ENCODE results near the gene NIM1K. TPM values are rescaled to one million over a fixed set of nuclear protein-coding genes. Genes with fewer than 3 reads are reported as not detected.

The NIM1K gene
- total RNA-seq, 4 donors from 2014 or later = 0.32 TPM; not detected in 3

DNA sequence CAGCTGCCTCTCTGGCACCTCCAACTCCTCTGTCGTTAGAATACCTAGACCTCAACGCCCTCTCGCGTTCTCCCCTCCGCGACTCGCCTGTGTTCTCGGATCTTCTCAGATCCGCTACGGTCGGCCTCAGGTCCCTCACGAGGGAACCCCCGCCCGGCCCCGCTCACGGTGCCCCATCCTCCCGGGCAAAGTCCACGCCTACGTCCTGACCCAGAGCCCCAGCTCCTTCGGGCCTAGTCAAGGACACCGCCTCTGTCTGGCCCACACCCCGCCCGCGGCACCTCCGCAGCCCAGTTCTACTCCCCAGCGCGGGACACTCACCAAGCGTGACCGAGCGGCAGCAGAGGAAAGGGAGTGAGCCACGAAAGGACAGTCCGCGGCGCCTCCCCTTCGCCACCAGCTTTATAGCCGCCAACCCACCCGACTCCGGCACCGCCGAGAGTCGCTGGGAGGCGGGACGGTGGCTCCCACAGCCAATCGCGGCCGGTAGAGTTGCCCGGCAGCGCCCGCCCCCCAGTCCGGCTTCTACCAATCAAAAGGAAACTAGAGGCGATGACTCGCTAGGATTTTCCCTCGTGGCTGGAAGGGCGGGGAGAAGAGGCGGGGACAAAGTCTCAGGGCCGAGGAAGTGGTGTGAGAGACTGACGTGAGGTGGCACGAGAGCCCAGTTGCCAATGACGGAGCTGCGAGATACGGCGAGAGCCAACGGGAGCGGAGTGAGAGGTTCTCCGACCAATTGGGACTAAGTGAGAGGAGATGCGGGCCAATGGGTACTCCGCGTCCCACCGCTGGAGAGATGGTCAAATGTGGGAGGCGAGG, 121.2 kb downstream of the NIM1K start, which contains the start of gene HMGCS1:
TSS of gene HMGCS1 (minus strand) at position 378 of the 819 bp plus-strand sequence. CDS start 14,447 bp downstream, outside the sequence.
- WGBS, 2 donors (ENCODE audit: low coverage in 1 of 2) = 0 to 1% methylated on average over 4 to 46 of the region's 70 CpGs
- peaks cover 9 to 42% (median 21%) of the 10 kb centered on the region in 4 donors for H3K4me1 ChIP-seq
- peak; percentile 99 for DNase-seq
- intact Hi-C loops (cut with DNase I; ENCODE audit: low total_unique reads) = no loop called here
- H3K27me3 ChIP-seq = no peaks in the 10 kb centered on the region
- H3K27ac ChIP-seq = peak within 1 kb of the TSS; percentile 90 to 96 (median 94)
- peak within 1 kb of the TSS; percentile 53 to 85 (median 74) for H3K4me3 ChIP-seq
- TF ChIP-seq POLR2A (IDR thresholded peaks at IDR 0.05) (peak; percentile 97), POLR2AphosphoS5 (IDR thresholded peaks at IDR 0.05) (peak; percentile 88 to 98 (median 98)), EP300 (IDR thresholded peaks at IDR 0.05; ENCODE audit: low read depth) (no peak)
- TF ChIP-seq, protein P1, sequence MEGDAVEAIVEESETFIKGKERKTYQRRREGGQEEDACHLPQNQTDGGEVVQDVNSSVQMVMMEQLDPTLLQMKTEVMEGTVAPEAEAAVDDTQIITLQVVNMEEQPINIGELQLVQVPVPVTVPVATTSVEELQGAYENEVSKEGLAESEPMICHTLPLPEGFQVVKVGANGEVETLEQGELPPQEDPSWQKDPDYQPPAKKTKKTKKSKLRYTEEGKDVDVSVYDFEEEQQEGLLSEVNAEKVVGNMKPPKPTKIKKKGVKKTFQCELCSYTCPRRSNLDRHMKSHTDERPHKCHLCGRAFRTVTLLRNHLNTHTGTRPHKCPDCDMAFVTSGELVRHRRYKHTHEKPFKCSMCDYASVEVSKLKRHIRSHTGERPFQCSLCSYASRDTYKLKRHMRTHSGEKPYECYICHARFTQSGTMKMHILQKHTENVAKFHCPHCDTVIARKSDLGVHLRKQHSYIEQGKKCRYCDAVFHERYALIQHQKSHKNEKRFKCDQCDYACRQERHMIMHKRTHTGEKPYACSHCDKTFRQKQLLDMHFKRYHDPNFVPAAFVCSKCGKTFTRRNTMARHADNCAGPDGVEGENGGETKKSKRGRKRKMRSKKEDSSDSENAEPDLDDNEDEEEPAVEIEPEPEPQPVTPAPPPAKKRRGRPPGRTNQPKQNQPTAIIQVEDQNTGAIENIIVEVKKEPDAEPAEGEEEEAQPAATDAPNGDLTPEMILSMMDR (IDR thresholded peaks at IDR 0.05) = peak in 1 of 5 experiments; percentile 27
- no peaks in the 10 kb centered on the region for H3K9me3 ChIP-seq
- H3K36me3 ChIP-seq = no peaks in the 10 kb centered on the region
- in situ Hi-C loops (cut with MboI; ENCODE audit: low pct_ligation_motif_present in 1 of 4, low pct_unique_long_range_greater_than_20kb in 1 of 4, low sequenced_read_pairs in 3 of 4) = loop anchor here (10.0 to 25.0 kb wide), 2 partner anchors 174 to 208 kb away; partner anchors contain the start of gene TMEM267 (in 4 of the 4)

DNA sequence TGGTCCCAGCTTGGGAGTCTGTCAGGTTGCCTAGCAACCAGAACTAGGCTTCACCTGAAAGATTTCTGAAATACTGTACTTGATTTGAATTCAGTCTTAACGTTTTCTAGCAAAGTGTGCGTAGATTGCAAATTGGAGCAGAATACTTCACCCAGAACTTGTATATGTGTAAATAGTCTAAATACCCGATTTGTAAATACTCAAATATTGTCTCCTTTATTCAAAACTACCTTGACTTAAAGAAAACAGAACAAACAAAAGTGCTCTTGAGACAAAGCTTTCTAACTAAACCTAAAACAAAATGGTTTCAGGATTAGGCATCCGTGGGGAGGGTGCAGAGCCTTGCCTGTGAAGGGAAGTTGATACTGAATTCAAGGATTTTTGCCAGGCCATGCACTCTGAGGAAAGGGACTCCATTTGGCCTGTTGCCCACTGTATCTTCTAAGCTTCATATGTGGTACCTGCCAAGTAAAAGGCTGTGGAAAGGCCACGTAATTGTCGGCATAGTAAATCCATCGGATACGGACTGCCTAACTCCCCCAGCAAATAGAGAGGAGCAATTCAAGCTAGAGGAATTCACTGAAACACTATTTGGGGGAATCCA, 121.9 kb downstream of the NIM1K start:
- Histone ChIP-seq H3K27ac (peak overlapping the region; percentile 90 to 96 (median 94)), H3K9me3 (no peaks in the 10 kb centered on the region), H3K4me3 (peak overlapping the region; percentile 15 to 78 (median 34)), H3K36me3 (no peaks in the 10 kb centered on the region), H3K4me1 (peaks cover 9 to 35% (median 21%) of the 10 kb centered on the region in 4 donors), H3K27me3 (no peaks in the 10 kb centered on the region)
- intact Hi-C loops (cut with DNase I; ENCODE audit: low total_unique reads) = no loop called here
- in situ Hi-C loops (cut with MboI; ENCODE audit: low pct_ligation_motif_present in 1 of 4, low pct_unique_long_range_greater_than_20kb in 1 of 4, low sequenced_read_pairs in 3 of 4) = loop anchor here (10.0 to 25.0 kb wide), 2 partner anchors 173 to 209 kb away; partner anchors contain the start of gene TMEM267 (in 4 of the 4)
- no peak for DNase-seq
- WGBS, 2 donors (ENCODE audit: low coverage in 1 of 2) = 57 to 76% methylated on average over 6 to 8 of the region's 8 CpGs
- no peak for TF ChIP-seq POLR2A (IDR thresholded peaks at IDR 0.05)
- no peak for TF ChIP-seq POLR2AphosphoS5 (IDR thresholded peaks at IDR 0.05)
- TF ChIP-seq EP300 (IDR thresholded peaks at IDR 0.05; ENCODE audit: low read depth) = no peak
- TF ChIP-seq, protein P1 (IDR thresholded peaks at IDR 0.05) = no peak

DNA sequence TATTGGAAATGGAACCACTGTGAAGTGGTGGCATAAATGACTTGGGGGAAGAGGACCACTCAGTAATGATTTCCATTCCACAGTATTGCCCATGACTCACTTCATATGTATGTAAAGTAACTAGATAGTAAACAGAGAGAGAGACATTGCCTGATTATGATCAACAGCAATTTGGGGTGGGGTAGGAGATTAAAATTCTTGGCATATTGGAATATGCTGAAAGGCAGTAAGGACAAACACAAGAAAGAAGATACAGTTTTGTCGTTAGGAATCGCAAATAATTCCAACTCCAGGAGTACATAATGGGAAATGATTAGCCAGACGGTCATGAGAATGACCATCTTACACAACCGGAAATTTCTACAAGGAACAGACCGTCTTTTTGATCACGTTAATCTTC, 122.7 kb downstream of the NIM1K start:
- no peak overlapping the region for H3K4me3 ChIP-seq
- TF ChIP-seq POLR2AphosphoS5 (IDR thresholded peaks at IDR 0.05) = no peak
- no peak for TF ChIP-seq POLR2A (IDR thresholded peaks at IDR 0.05)
- no peak for TF ChIP-seq EP300 (IDR thresholded peaks at IDR 0.05; ENCODE audit: low read depth)
- TF ChIP-seq, protein P1 (IDR thresholded peaks at IDR 0.05) = no peak
- no peak overlapping the region for H3K27ac ChIP-seq
- intact Hi-C loops (cut with DNase I; ENCODE audit: low total_unique reads) = no loop called here
- no peaks in the 10 kb centered on the region for H3K36me3 ChIP-seq
- WGBS, 2 donors (ENCODE audit: low coverage in 1 of 2) = 93 to 96% methylated on average over 4 to 6 of the region's 6 CpGs
- no peak for DNase-seq
- H3K4me1 ChIP-seq = peaks cover 9 to 27% (median 18%) of the 10 kb centered on the region in 4 donors
- H3K27me3 ChIP-seq = no peaks in the 10 kb centered on the region
- in situ Hi-C loops (cut with MboI; ENCODE audit: low pct_ligation_motif_present in 1 of 4, low pct_unique_long_range_greater_than_20kb in 1 of 4, low sequenced_read_pairs in 3 of 4) = loop anchor here (10.0 to 25.0 kb wide), 2 partner anchors 173 to 210 kb away; partner anchors contain the start of gene TMEM267 (in 4 of the 4)
- H3K9me3 ChIP-seq = no peaks in the 10 kb centered on the region

DNA sequence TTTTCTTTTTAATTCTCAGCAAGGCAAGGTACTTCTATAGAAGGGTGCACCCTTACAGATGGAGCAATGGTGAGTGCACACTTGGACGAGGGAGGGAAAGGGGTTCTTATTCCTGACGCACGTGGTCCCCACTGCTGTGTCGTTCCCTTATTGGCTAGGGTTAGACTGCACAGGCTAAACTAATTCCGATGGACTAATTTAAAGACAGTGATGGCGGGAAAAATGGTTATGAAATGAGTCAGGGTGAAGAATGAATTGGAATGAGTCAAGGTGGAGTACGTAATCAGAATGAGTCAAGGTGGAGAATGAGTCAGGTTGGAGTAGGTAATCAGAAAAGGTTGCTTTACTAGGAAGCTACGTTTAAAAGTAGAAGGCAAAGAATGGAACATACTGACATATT, 123.2 kb downstream of the NIM1K start:
- TF ChIP-seq, protein P1 (IDR thresholded peaks at IDR 0.05) = no peak
- no peak for TF ChIP-seq EP300 (IDR thresholded peaks at IDR 0.05; ENCODE audit: low read depth)
- TF ChIP-seq POLR2A (IDR thresholded peaks at IDR 0.05) = no peak
- TF ChIP-seq POLR2AphosphoS5 (IDR thresholded peaks at IDR 0.05) = no peak
- H3K4me3 ChIP-seq = no peak overlapping the region
- in situ Hi-C loops (cut with MboI; ENCODE audit: low pct_ligation_motif_present in 1 of 4, low pct_unique_long_range_greater_than_20kb in 1 of 4, low sequenced_read_pairs in 3 of 4) (loop anchor here (10.0 to 25.0 kb wide), 2 partner anchors 172 to 210 kb away; partner anchors contain the start of gene TMEM267 (in 4 of the 4)), intact Hi-C loops (cut with DNase I; ENCODE audit: low total_unique reads) (no loop called here)
- WGBS, 2 donors (ENCODE audit: low coverage in 1 of 2) = 81 to 100% methylated on average over 3 to 8 of the region's 8 CpGs
- no peaks in the 10 kb centered on the region for H3K36me3 ChIP-seq
- peaks cover 9 to 22% (median 15%) of the 10 kb centered on the region in 4 donors for H3K4me1 ChIP-seq
- H3K9me3 ChIP-seq = no peaks in the 10 kb centered on the region
- no peaks in the 10 kb centered on the region for H3K27me3 ChIP-seq
- no peak overlapping the region for H3K27ac ChIP-seq
- no peak for DNase-seq

Measured in transverse colon (tissue), 4 donors.